PC-3 (cell line): ENCODE data around the gene EMP3.

Source experiments
- EZH2 ChIP-seq: fragments of 300-600 bp; sonication (generic); IDR thresholded peaks from one replicate; pipeline ENCODE4 v1.6.1; 2017; ENCODE audit warnings: antibody characterized with exemption, mild to moderate bottlenecking, low read length; ENCODE audit not compliant: unreplicated experiment
- TF ChIP-seq, protein P1 (sequence below): fragments of 300-600 bp; sonication (generic); conservative IDR thresholded peaks from 2 replicates; pipeline ENCODE4 v1.5.1; 2017; ENCODE audit warnings: antibody characterized with exemption, low read depth, mild to moderate bottlenecking, low read length

- TF ChIP-seq, protein P1, sequence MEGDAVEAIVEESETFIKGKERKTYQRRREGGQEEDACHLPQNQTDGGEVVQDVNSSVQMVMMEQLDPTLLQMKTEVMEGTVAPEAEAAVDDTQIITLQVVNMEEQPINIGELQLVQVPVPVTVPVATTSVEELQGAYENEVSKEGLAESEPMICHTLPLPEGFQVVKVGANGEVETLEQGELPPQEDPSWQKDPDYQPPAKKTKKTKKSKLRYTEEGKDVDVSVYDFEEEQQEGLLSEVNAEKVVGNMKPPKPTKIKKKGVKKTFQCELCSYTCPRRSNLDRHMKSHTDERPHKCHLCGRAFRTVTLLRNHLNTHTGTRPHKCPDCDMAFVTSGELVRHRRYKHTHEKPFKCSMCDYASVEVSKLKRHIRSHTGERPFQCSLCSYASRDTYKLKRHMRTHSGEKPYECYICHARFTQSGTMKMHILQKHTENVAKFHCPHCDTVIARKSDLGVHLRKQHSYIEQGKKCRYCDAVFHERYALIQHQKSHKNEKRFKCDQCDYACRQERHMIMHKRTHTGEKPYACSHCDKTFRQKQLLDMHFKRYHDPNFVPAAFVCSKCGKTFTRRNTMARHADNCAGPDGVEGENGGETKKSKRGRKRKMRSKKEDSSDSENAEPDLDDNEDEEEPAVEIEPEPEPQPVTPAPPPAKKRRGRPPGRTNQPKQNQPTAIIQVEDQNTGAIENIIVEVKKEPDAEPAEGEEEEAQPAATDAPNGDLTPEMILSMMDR = no peak
- no peak for TF ChIP-seq EZH2
Observed at GRCh38 chr19:48372904-48373303, 47.6 kb downstream of the EMP3 start.
